Osteoblast (primary cell): ENCODE measurements around the gene RIOK3. TPM values are rescaled to one million over a fixed set of nuclear protein-coding genes. Genes with fewer than 3 reads are reported as not detected.

Experiments
- DNase-seq: peaks from one replicate; pipeline ENCODE4 v3.0.0; 2011; ENCODE audit warnings: low spot score, mixed read lengths; ENCODE audit not compliant: insufficient read length; ENCODE audit errors: missing footprints
- H2AFZ ChIP-seq: 2 replicates; pipeline ENCODE4 v1.6.0; 2011; ENCODE audit warnings: mild to moderate bottlenecking, low read length
- H3K27ac ChIP-seq: 2 replicates; pipeline ENCODE4 v1.5.1; 2011; ENCODE audit warnings: mild to moderate bottlenecking, low read depth, low read length, moderate library complexity
- H3K27me3 ChIP-seq: 2 replicates; pipeline ENCODE4 v1.6.0; 2012; ENCODE audit warnings: mild to moderate bottlenecking, control low read depth, inconsistent platforms, low read length, moderate library complexity; ENCODE audit not compliant: insufficient read depth
- H3K36me3 ChIP-seq: 2 replicates; pipeline ENCODE4 v1.5.1; 2011; ENCODE audit warnings: mild to moderate bottlenecking, low read length, control low read depth, moderate library complexity; ENCODE audit not compliant: insufficient read depth
- H3K4me1 ChIP-seq: 2 replicates; pipeline ENCODE4 v1.5.1; 2011; ENCODE audit warnings: mild to moderate bottlenecking, low read length, control low read depth, moderate library complexity; ENCODE audit not compliant: insufficient read depth
- H3K4me2 ChIP-seq: 2 replicates; pipeline ENCODE4 v1.6.0; 2011; ENCODE audit warnings: mild to moderate bottlenecking, low read length; ENCODE audit not compliant: insufficient read depth
- H3K4me3 ChIP-seq: fragments of 200-600 bp; sonication (generic); 3 replicates; pipeline ENCODE4 v1.5.1; 2012; ENCODE audit warnings: mild to moderate bottlenecking, low read length, inconsistent platforms; ENCODE audit not compliant: insufficient read depth
- H3K79me2 ChIP-seq: 2 replicates; pipeline ENCODE4 v1.6.0; 2012; ENCODE audit warnings: mild to moderate bottlenecking, low read length, control low read depth, inconsistent platforms; ENCODE audit not compliant: insufficient read depth
- H3K9me3 ChIP-seq: 2 replicates; pipeline ENCODE4 v1.5.1; 2011; ENCODE audit warnings: low read depth, low read length, control low read depth
- H4K20me1 ChIP-seq: 2 replicates; pipeline ENCODE4 v1.6.0; 2012; ENCODE audit warnings: mild to moderate bottlenecking, low read length, control low read depth; ENCODE audit not compliant: insufficient read depth
- CTCF ChIP-seq: IDR thresholded peaks from 2 replicates; pipeline ENCODE4 v1.5.1; 2011; ENCODE audit warnings: mild to moderate bottlenecking, low read depth, low read length, moderate library complexity; ENCODE audit errors: extremely low read depth
- total RNA-seq: library from RNA; depleted of rRNA; stranded (reverse); fragments of >200 nt; gene quantifications from 2 replicates; pipeline ENCODE4 v1.2.3, GENCODE V29; 2012

The RIOK3 gene
- total RNA-seq, 1 donor = 110 TPM

DNA sequence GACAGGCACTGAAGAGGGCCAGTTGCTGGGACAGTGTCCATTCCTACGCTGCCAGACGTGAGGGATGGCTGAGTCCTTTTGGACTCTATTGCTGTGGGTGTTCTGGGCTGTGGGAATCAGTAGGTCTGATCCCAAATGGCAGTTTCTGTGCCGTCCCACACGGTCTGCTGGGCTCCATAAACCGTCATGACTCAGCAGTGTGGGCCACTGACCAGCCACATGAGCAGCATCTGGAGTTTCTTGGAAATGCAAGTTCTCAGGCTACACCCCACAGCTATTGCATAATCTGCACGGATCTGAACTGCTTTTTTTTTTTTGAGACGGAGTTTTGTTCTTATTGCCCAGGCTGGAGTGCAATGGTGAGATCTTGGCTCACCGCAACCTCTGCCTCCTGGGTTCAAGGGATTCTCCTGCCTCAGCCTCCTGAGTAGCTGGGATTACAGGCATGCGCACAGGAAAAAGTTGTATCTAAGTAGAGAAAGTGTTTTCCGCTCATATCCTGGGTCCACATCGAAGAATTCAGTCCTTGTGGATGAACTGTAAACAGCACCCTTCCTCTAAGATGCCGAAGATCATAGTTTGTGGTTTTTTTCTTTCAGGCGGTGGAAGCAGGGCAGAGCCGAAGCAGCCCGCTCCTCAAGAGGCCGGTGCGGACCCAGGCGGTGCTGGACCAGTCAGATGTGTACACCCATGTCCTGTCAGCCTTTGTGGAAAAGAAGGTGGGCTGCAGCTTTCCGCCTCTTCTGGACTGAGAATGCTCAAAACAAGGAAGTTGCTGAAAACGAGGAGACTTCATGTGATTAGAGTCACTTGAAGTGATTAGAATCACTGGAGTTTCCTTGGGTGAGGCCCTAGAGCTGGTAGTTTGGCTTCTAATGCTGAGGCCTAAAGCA lies 75.7 kb downstream of the RIOK3 start:
- H3K27ac ChIP-seq = peak overlapping the region; percentile 71
- H4K20me1 ChIP-seq = no peaks in the 10 kb centered on the region
- H3K4me3 ChIP-seq = no peak overlapping the region
- no peak for TF ChIP-seq CTCF
- no peak overlapping the region for H3K4me2 ChIP-seq
- no peaks in the 10 kb centered on the region for H3K9me3 ChIP-seq
- DNase-seq = peak; percentile 81
- H3K79me2 ChIP-seq = no peaks in the 10 kb centered on the region
- no peaks in the 10 kb centered on the region for H3K27me3 ChIP-seq
- H3K36me3 ChIP-seq = peaks cover 80% of the 10 kb centered on the region
- H3K4me1 ChIP-seq = peaks cover 29% of the 10 kb centered on the region
- no peak overlapping the region for H2AFZ ChIP-seq

DNA sequence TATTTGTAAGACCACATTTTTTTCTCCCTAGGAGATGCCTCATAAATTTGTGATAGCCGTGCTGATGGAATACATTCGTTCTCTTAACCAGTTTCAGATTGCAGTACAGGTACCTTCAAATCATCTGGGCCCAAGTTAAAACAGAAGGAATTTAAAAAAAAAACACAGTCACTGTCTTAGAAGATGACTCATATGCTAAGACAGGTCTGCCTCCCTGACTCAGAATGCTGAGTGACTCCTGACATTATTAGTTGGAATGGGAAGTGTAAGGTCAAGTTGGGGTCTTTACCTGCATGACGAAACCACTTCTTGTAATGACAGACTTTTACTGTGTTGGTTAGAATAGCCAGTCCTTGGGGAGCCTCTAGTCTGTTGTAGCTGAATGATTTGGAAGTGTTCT lies 76.5 kb downstream of the RIOK3 start:
- no peaks in the 10 kb centered on the region for H4K20me1 ChIP-seq
- H3K36me3 ChIP-seq = peaks cover 81% of the 10 kb centered on the region
- H2AFZ ChIP-seq = no peak overlapping the region
- H3K4me2 ChIP-seq = no peak overlapping the region
- DNase-seq = peak; percentile 66
- H3K4me3 ChIP-seq = no peak overlapping the region
- TF ChIP-seq CTCF = no peak
- peak overlapping the region; percentile 71 for H3K27ac ChIP-seq
- H3K79me2 ChIP-seq = no peaks in the 10 kb centered on the region
- H3K9me3 ChIP-seq = no peaks in the 10 kb centered on the region
- H3K4me1 ChIP-seq = peaks cover 23% of the 10 kb centered on the region
- H3K27me3 ChIP-seq = no peaks in the 10 kb centered on the region

DNA sequence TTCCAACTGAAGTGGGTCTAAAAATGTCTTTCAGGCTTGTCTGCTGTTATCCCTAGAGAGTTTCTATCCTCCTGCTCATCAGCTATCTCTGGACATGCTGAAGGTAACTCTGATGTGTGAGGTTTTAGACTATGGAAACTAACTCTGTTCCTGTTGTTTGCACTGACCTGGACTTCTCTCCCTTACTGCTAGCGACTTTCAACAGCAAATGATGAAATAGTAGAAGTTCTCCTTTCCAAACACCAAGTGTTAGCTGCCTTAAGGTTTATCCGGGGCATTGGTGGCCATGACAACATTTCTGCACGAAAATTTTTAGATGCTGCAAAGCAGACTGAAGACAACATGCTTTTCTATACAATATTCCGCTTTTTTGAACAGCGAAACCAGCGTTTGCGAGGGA lies 77.1 kb downstream of the RIOK3 start:
- Histone ChIP-seq H3K36me3 (peaks cover 85% of the 10 kb centered on the region), H2AFZ (no peak overlapping the region), H3K79me2 (peaks cover under 1% of the 10 kb centered on the region), H3K4me1 (peaks cover 23% of the 10 kb centered on the region), H3K27ac (no peak overlapping the region), H4K20me1 (no peaks in the 10 kb centered on the region), H3K4me3 (no peak overlapping the region), H3K27me3 (no peaks in the 10 kb centered on the region), H3K4me2 (no peak overlapping the region), H3K9me3 (no peaks in the 10 kb centered on the region)
- no peak for DNase-seq
- TF ChIP-seq CTCF = no peak

- H3K9me3 ChIP-seq = no peaks in the 10 kb centered on the region
- H3K4me2 ChIP-seq = no peak overlapping the region
- H2AFZ ChIP-seq = no peak overlapping the region
- no peaks in the 10 kb centered on the region for H4K20me1 ChIP-seq
- no peak overlapping the region for H3K27ac ChIP-seq
- peaks cover 23% of the 10 kb centered on the region for H3K4me1 ChIP-seq
- TF ChIP-seq CTCF = no peak
- H3K27me3 ChIP-seq = no peaks in the 10 kb centered on the region
- H3K36me3 ChIP-seq = peaks cover 88% of the 10 kb centered on the region
- peaks cover 3% of the 10 kb centered on the region for H3K79me2 ChIP-seq
- DNase-seq = no peak
- no peak overlapping the region for H3K4me3 ChIP-seq
Measured at GRCh38 chr18:23531912-23532311, 78.8 kb downstream of the RIOK3 start.
